ENCODE data around the gene SLC12A8. TPM values are rescaled to one million over a fixed set of nuclear protein-coding genes. Genes with fewer than 3 reads are reported as not detected.
A peak's percentile ranks its signal among the peaks of the same experiment; 100 is the strongest.

SLC12A8 gene
- polyA plus RNA-seq, 1 of the 3 experiments (the other 2 are of a cell fraction), result 7.5 TPM

DNA sequence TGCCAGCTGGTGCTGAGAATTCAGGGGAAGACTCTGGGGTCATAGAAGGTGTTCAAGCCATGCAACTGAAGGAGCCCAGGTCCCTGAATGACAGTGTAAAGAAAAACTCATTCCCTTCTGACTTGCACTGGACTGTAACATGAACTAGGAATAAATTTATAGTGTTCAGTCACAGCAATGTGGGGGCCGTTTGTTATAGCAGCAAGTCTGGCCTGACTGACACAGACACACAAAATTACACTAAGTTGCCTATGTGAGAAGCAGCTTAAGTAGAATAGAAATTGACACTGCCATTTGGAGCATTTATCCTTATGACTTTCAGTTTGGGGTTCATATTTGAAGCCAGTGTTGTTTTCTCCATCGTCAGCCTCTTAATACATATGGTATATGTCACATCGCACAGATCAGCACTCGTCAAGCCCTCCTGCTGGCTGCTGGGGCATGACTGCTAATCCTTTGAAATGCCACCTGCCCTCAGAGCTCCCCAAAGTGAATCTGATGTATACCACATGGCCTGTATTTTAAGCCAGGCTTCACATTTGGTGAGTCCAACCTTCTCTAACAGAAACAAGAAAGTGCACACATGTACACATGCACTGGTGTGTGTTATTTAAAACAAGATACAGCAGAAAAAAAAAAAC, 139.7 kb downstream of the SLC12A8 start (continued):
- TF ChIP-seq, protein P1, sequence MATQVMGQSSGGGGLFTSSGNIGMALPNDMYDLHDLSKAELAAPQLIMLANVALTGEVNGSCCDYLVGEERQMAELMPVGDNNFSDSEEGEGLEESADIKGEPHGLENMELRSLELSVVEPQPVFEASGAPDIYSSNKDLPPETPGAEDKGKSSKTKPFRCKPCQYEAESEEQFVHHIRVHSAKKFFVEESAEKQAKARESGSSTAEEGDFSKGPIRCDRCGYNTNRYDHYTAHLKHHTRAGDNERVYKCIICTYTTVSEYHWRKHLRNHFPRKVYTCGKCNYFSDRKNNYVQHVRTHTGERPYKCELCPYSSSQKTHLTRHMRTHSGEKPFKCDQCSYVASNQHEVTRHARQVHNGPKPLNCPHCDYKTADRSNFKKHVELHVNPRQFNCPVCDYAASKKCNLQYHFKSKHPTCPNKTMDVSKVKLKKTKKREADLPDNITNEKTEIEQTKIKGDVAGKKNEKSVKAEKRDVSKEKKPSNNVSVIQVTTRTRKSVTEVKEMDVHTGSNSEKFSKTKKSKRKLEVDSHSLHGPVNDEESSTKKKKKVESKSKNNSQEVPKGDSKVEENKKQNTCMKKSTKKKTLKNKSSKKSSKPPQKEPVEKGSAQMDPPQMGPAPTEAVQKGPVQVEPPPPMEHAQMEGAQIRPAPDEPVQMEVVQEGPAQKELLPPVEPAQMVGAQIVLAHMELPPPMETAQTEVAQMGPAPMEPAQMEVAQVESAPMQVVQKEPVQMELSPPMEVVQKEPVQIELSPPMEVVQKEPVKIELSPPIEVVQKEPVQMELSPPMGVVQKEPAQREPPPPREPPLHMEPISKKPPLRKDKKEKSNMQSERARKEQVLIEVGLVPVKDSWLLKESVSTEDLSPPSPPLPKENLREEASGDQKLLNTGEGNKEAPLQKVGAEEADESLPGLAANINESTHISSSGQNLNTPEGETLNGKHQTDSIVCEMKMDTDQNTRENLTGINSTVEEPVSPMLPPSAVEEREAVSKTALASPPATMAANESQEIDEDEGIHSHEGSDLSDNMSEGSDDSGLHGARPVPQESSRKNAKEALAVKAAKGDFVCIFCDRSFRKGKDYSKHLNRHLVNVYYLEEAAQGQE (IDR thresholded peaks at IDR 0.05; ENCODE audit: low read depth, low read length), result no peak
- TF ChIP-seq YY1 (IDR thresholded peaks at IDR 0.05; ENCODE audit: low read depth), result no peak
- TF ChIP-seq RAD21 (IDR thresholded peaks at IDR 0.05; ENCODE audit: low read length), result no peak
- TF ChIP-seq GABPA (IDR thresholded peaks at IDR 0.05; ENCODE audit: low read depth), result no peak
- no peak for TF ChIP-seq EP300 (IDR thresholded peaks at IDR 0.05; ENCODE audit: borderline replicate concordance in 1 of 2, low read depth in 1 of 2, low read length in 1 of 2)
- no peak for TF ChIP-seq RFX5 (IDR thresholded peaks at IDR 0.05; ENCODE audit: low read length)

DNA sequence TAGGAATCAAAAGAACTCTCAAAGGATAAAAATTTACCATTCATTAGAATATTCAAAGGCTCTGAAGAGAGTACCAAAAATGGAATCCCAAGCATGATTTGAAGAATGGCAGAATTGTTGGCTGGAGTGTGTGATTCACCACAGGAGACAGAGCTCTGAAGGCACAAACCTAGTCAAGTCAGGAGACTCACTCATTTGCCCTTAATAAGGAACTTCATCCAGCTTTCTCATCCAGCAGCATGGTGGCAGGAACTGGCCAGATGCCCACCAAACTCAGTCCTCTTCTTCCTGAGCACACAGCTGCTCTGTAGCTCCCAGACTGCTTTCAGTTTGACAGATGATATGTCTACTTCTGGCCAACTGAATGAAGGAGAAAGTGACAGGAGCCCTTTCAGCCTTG, 140.2 kb downstream of the SLC12A8 start:
- Histone ChIP-seq H4K20me1 (ENCODE audit: insufficient read depth) (no peaks in the 10 kb centered on the region), H3K79me2 (ENCODE audit: insufficient read depth) (no peaks in the 10 kb centered on the region), H3K4me1 (ENCODE audit: control insufficient read depth in 1 of 2, insufficient read depth in 2 of 2, low read depth in 1 of 2, low read length in 1 of 2) (peaks cover 0 to 17% of the 10 kb centered on the region in 2 experiments; a peak in 1 of 4 replicates), H2AFZ (ENCODE audit: low read depth) (no peak overlapping the region), H3K9me3 (no peaks in the 10 kb centered on the region), H3K36me3 (replicated peaks in 1 of 2; ENCODE audit: control insufficient read depth in 1 of 2, insufficient read depth in 2 of 2, low read length in 1 of 2) (no peaks in the 10 kb centered on the region), H3K9me2 (no peaks in the 10 kb centered on the region), H3K27me3 (ENCODE audit: insufficient read depth) (no peaks in the 10 kb centered on the region), H3K4me2 (no peak overlapping the region), H3F3A (replicated peaks; ENCODE audit: insufficient read depth) (peaks cover 5% of the 10 kb centered on the region), H3K9ac (no peak overlapping the region), H3K27ac (ENCODE audit: low read depth in 2 of 2, low read length in 1 of 2) (no peak overlapping the region), H3K4me3 (ENCODE audit: low read depth in 2 of 2, low read length in 1 of 2) (no peak overlapping the region)
- DNase-seq, result no peak
- POLR2A ChIA-PET, result interaction anchor here (0.6 kb wide), 1 partner anchor 98 kb away, joined by 3 read pairs; no protein-coding TSS in a partner anchor
- TF ChIP-seq TEAD4 (IDR thresholded peaks at IDR 0.05; ENCODE audit: borderline replicate concordance, insufficient read depth), result 0 out of 2 replicates have a peak, but pooled peaks have one; percentile 10
- TF ChIP-seq RCOR1 (IDR thresholded peaks at IDR 0.05; ENCODE audit: low read length), result no peak
- TF ChIP-seq, protein P2, sequence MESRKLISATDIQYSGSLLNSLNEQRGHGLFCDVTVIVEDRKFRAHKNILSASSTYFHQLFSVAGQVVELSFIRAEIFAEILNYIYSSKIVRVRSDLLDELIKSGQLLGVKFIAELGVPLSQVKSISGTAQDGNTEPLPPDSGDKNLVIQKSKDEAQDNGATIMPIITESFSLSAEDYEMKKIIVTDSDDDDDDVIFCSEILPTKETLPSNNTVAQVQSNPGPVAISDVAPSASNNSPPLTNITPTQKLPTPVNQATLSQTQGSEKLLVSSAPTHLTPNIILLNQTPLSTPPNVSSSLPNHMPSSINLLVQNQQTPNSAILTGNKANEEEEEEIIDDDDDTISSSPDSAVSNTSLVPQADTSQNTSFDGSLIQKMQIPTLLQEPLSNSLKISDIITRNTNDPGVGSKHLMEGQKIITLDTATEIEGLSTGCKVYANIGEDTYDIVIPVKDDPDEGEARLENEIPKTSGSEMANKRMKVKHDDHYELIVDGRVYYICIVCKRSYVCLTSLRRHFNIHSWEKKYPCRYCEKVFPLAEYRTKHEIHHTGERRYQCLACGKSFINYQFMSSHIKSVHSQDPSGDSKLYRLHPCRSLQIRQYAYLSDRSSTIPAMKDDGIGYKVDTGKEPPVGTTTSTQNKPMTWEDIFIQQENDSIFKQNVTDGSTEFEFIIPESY (IDR thresholded peaks at IDR 0.05; ENCODE audit: borderline replicate concordance, low read depth), result no peak
- no peak for TF ChIP-seq FOXJ3 (CRISPR knock-in tag; IDR thresholded peaks at IDR 0.05)
- TF ChIP-seq TCF12 (IDR thresholded peaks at IDR 0.05), result peak; percentile 35; the same call in 1 of the 2 replicates
- 0 out of 2 replicates have a peak, but pooled peaks have one; percentile 12 for TF ChIP-seq FOSL2 (IDR thresholded peaks at IDR 0.05; ENCODE audit: borderline replicate concordance, low read depth)
- no peak for TF ChIP-seq MXI1 (IDR thresholded peaks at IDR 0.05; ENCODE audit: low read depth, low read length)
- no peak for TF ChIP-seq SIN3A (IDR thresholded peaks at IDR 0.05; ENCODE audit: borderline replicate concordance, low read depth, low read length)
- peak; percentile 46 for TF ChIP-seq NFIC (IDR thresholded peaks at IDR 0.05; ENCODE audit: borderline replicate concordance)
- TF ChIP-seq, protein P3, sequence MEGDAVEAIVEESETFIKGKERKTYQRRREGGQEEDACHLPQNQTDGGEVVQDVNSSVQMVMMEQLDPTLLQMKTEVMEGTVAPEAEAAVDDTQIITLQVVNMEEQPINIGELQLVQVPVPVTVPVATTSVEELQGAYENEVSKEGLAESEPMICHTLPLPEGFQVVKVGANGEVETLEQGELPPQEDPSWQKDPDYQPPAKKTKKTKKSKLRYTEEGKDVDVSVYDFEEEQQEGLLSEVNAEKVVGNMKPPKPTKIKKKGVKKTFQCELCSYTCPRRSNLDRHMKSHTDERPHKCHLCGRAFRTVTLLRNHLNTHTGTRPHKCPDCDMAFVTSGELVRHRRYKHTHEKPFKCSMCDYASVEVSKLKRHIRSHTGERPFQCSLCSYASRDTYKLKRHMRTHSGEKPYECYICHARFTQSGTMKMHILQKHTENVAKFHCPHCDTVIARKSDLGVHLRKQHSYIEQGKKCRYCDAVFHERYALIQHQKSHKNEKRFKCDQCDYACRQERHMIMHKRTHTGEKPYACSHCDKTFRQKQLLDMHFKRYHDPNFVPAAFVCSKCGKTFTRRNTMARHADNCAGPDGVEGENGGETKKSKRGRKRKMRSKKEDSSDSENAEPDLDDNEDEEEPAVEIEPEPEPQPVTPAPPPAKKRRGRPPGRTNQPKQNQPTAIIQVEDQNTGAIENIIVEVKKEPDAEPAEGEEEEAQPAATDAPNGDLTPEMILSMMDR (IDR thresholded peaks at IDR 0.05), result no peak
- TF ChIP-seq, protein P4, sequence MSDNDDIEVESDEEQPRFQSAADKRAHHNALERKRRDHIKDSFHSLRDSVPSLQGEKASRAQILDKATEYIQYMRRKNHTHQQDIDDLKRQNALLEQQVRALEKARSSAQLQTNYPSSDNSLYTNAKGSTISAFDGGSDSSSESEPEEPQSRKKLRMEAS (IDR thresholded peaks at IDR 0.05; ENCODE audit: low read depth), result no peak
- CTCF ChIA-PET, result interaction anchor here (1.0 kb wide), 1 partner anchor 23 kb away, joined by 3 read pairs; no protein-coding TSS in a partner anchor

All from SK-N-SH (cell line).